GM19240 (cell line): ENCODE data around the gene IL25.
"Not testable (repeated sequence)": the region's sequence is repeated elsewhere in the genome, so short reads cannot be mapped to it uniquely, and the experiment has no call there.

Source experiments
- DNase-seq: peaks from one replicate; pipeline ENCODE4 v3.0.0; 2011; ENCODE audit warnings: low spot score; ENCODE audit not compliant: insufficient read length

IL25 gene

GRCh38 chr14:23407516-23408306, 35.1 kb downstream of the IL25 start, which contains the start of gene MYH6:
Gene MYH6, minus strand, starts transcription at chr14:23408273. Its CDS starts 1,050 bp downstream, at chr14:23407223.
- no peak for DNase-seq

DNA sequence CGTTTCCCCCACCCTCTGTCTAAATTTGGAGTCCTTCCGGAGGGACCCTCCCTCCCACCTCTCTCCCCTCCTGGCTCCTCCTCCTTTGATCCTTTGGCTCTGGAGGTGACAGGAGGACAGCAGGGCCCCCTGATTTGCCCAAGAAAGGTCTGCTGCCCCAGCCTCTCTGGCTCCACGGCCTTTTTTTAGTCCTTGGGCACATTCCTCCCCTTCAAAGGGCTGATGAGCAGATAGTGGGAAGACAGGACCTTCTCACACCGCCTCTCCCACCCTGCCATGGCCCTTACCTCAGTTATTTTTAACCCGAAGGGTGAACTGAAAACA, 35.7 kb downstream of the IL25 start:
- DNase-seq, result no peak

DNA sequence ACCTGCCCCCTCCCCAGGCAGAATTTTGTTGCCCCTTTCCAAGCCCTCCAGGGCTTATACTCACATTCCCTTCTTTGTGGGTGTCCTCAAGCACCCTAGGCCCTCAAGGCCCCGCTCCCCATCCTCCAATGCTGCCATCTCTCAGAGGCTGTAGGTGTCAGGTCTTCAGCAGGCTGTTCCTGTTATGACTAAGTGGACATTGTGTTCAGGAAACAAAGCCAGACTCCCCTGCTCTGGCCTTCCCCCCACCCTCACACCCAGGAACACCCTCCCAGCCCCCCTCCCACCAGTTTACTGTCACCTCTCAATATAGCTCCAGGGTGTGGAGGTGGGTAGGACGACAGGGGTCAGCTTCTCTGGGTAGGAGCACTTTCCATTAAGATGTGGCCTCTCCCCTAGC, 36.9 kb downstream of the IL25 start:
- DNase-seq, result peak; percentile 33

DNA sequence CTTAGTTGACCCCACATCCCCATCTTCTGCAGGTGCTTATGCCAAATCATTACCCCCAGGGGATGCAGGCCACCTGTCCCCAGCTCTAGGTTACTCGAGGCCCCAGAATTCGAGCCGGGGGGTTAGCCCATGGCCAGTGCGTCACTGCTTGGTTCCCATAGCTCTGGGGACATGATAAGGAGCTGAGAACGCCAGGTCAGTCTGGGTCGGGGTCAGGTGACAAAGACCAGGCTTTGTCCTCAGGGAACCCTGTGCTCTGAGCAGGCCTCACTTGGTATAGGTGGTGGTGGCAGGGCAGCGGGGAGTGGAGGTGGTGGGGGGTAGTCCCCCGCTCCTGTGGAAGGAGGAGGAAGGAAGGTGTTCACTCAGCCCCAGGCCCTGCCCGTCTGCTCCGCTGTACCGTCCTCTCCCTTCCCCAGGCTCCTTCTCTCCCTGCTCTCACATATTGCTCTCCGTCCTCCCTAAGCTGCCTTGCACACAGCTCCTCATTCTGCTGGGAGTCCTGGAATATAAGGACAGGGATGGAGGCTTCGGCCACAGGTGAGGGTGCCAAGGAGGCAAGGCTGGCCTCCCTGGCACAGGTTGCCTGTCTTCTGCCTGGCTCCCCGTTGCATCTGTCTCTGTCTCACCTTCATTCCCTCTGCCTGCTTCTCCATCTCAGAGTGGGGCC, 37.5 kb downstream of the IL25 start:
- no peak for DNase-seq

DNA sequence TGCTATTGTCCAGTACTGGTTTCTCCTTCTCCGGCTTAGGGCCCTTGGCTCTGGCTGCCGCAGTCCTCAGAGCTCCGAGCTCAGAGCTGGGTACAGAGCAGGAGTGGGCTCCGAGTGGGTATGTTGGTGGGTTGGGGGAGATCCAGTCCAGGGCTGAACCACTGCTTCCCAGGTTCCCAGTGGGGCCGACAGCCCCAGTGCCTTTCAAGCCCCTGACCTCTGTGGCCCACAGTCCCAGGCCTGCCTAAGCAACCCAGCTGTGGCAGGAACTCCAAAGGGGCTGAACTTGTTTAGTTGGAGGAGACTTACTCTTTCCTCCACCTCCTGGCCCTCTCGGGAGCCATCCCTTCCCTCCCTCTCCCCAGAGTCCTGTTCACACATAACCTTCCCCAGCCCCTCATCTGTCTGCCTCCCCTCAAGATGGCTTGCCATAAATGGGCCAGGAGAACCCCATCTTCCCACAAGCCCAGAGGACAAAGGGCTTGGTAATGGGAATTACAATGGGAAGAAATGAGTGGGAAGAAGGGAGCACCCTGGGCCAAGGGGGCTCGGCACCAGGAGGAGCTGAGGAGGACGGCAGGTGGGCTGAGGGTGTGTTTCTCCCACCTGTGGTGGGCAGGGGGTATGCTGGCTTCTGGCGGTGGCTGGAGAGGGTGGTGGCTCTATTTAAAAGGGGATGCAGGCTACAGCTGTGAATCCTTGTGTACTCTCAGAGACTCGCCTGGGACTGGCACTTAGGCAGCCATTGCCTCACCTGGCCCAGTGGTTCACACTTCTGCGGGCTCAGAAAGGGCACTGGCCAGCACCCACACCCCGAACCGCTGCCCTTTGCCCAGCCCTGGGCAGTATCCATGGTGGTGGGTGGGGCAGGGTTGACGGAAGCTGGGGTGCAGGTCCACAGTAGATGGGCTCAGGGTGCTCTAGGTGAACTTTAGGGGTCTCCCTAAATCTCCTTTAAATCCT, 39.2 kb downstream of the IL25 start:
- DNase-seq, result no peak

DNA sequence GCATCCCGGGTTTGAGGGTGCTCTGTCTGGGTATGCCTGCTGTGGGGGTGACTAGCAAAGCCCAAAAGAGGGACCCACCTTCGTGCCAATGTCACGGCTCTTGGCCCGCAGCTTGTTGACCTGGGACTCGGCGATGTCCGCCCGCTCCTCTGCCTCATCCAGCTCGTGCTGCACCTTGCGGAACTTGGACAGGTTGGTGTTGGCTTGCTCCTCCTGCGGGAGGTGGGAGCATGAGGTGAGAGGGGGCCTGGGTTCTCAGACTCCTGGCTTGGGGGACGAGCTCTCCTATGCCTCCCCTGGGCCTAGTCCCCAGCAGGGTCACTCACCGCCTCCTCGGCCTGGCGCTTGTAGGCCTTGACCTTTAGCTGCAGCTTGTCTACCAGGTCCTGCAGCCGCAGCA, 41.1 kb downstream of the IL25 start:
- DNase-seq, result no peak

GRCh38 chr14:23414254-23414653, 41.6 kb downstream of the IL25 start:
- no peak for DNase-seq

GRCh38 chr14:23414906-23415820, 42.6 kb downstream of the IL25 start:
- no peak for DNase-seq

DNA sequence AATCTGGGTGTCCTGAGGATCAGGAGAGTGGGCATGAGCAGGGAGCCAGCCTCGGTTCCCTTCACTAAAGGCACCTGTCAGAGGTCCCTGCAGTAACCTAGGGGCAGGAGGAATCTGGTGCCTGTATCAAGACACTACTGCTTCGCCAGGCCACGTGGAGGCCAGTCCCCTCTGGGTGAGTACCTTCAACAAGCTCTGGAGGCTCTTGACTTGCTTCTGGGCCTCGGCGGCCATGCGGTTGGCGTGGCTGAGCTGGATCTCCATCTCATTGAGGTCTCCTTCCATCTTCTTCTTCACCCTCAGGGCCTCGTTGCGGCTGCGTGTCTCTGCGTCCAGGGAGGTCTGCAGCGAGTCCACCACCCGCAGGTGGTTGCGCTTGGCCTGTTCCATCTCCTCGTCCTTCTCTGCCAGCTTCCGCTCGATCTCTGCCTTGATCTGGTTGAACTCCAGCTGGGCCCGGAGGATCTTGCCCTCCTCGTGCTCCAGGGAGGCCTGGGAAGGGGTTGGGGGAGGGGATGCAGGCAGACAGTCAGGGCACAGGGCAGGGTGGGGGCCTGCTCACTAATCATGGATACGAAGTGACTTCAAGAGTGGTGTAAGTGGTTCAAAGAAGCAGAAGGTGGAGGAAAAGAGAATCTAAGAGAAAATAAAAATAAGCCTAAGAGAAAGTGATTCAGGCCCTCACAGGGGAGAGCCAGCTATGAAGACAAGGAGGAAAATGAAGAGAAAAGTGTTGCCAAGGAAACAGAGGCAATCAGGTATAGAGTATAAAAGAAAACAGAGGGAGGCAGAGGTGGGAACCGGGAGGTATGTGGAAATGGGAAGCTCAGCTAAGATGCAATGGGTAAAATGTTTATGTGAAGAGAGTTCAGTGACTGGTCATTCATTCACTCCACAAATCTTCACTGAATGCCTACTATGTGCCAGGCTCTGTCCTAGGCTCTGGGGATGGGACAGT, 43.5 kb downstream of the IL25 start:
- DNase-seq, result no peak

GRCh38 chr14:23416801-23417200, 44.2 kb downstream of the IL25 start:
- no peak for DNase-seq

- not testable (repeated sequence) for DNase-seq
Observed at GRCh38 chr14:23417269-23417668, 44.7 kb downstream of the IL25 start.

DNA sequence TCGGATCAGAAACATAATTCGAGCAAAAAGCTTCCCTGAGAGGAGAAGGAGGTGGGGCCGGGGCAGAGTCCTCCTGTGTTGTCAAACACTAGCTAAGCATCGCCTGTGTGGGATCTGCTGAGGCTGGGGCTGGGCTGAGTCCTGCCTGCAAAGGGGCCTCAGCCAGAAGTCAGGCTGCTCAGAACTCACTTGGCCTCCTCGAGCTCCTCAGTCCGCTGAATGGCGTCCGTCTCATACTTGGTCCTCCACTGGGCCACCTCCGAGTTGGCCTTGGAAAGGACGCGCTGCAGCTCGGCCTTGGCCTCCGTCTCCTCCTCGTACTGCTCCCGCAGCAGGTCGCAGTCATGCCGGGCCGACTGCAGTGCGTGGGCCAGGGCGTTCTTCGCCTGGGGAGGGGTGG, 45.4 kb downstream of the IL25 start:
- DNase-seq, result no peak

GRCh38 chr14:23419646-23420045, 47.0 kb downstream of the IL25 start:
- not testable (repeated sequence) for DNase-seq

- DNase-seq, result no peak
Observed at GRCh38 chr14:23421594-23421993, 49.0 kb downstream of the IL25 start.

- DNase-seq, result no peak
Observed at GRCh38 chr14:23423657-23424056, 51.0 kb downstream of the IL25 start.

GRCh38 chr14:23425169-23425568, 52.6 kb downstream of the IL25 start:
- no peak for DNase-seq

DNA sequence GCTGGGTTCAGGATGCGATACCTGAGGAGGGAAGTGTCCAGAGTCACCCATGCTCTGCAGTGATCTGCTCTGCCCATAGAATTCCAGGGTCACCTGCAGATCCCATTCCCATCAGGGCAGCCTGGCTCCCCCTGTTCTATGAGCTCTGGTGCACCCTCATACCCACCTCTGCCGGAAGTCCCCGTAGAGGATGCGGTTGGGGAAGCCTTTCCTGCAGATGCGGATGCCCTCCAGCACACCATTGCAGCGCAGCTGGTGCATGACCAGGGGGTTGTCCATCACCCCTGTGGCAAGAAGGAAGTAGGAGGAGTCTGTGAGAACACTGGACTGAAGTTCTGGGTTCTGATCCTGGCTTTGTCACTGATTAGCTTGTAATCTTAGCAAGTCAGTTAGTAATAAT, 53.2 kb downstream of the IL25 start:
- DNase-seq, result not testable (repeated sequence)
